Measurements from ENCODE around the gene DDC.

The DDC gene

GRCh38 chr7:50564640-50565558 is at the start of gene DDC:
Gene DDC, minus strand, starts transcription at chr7:50565405. Its CDS starts 21,320 bp downstream, at chr7:50544085.
- DNase-seq, result no peak

- no peak for DNase-seq
Observed at GRCh38 chr7:50613473-50613872, 48.3 kb upstream of the DDC start.

GRCh38 chr7:50612704-50613103 is 47.5 kb upstream of the DDC start:
- no peak for DNase-seq

GRCh38 chr7:50610521-50611277 is 45.5 kb upstream of the DDC start:
- DNase-seq, result peak; percentile 20

- no peak for DNase-seq
Observed at GRCh38 chr7:50608196-50608906, 43.1 kb upstream of the DDC start.

- no peak for DNase-seq
Observed at GRCh38 chr7:50607524-50608125, 42.4 kb upstream of the DDC start.

GRCh38 chr7:50605059-50605458 is 39.9 kb upstream of the DDC start:
- DNase-seq, result no peak

GRCh38 chr7:50603287-50603686 is 38.1 kb upstream of the DDC start:
- DNase-seq, result no peak

- no peak for DNase-seq
Observed at GRCh38 chr7:50599385-50599784, 34.2 kb upstream of the DDC start.

GRCh38 chr7:50598460-50599343 is 33.5 kb upstream of the DDC start:
- DNase-seq, result no peak

- no peak for DNase-seq
Observed at GRCh38 chr7:50596484-50596883, 31.3 kb upstream of the DDC start.

- no peak for DNase-seq
Observed at GRCh38 chr7:50595491-50596102, 30.4 kb upstream of the DDC start.

GRCh38 chr7:50594734-50595485 is 29.7 kb upstream of the DDC start:
- DNase-seq, result no peak

- DNase-seq, result no peak
Observed at GRCh38 chr7:50594136-50594535, 28.9 kb upstream of the DDC start.

GRCh38 chr7:50592940-50593339 is 27.7 kb upstream of the DDC start:
- no peak for DNase-seq

- DNase-seq, result no peak
Observed at GRCh38 chr7:50591480-50592438, 26.6 kb upstream of the DDC start.

- no peak for DNase-seq
Observed at GRCh38 chr7:50591098-50591479, 25.9 kb upstream of the DDC start.

- no peak for DNase-seq
Observed at GRCh38 chr7:50590535-50590934, 25.3 kb upstream of the DDC start.

GRCh38 chr7:50589364-50589763 is 24.2 kb upstream of the DDC start:
- DNase-seq, result no peak

Data from activated CD4-positive, alpha-beta T cell treated with anti-CD3 and anti-CD28 coated beads, Interleukin-2, amount 50 U/mL, for 1 hour (primary cell).